Activated gamma-delta T cell treated with Interleukin-2 at 50 U/mL for 16 hours (primary cell): ENCODE data around the gene DDX5.
A peak's percentile ranks its signal among the peaks of the same experiment; 100 is the strongest.
"Not testable (repeated sequence)": the region's sequence is repeated elsewhere in the genome, so short reads cannot be mapped to it uniquely, and the experiment has no call there.

ENCODE experiments used
- DNase-seq: peaks from one replicate; pipeline ENCODE4 v3.0.0-alpha.2; 2020

DDX5 gene

DNA sequence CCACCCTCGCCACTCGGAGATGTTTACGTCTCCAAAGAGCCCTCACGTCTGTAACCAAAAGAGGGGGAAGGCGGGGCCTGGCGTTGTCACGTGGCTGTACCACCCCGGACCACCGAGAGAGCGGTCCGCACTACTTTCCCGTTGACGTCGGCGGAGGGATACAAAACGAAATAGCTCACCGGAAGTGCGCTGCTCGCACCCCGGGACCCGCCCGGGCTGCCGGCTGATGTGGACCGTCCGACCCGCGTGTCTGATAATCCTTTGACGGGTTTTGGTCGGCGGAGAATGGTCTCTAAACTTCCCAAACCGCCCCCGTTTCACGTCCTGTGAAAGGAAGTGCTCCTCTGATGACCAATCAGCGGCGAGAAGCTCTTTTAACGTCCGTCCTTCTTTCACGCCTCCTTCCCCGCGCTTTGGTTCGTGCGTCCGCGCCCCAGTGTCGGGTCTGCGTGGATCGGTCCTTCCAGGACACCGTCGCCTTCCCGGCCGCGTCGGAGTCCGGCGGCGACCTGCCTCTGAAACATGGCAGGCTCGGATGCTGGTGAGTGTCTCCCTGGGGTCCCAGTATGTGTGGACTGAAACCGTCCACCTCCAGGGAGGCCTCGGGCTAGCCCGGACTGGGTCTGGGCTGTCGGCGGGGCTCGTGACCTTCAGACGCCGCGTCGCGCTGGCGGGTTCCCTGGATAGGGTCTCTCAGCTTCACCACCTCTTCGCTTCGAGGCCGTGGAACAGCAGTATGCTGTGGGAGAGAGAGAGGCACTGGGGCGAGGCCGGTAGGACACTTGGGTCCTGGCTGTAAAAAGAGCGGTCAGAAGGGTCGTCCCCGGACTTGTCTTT, 705 bp upstream of the DDX5 start, which contains the start of gene CEP95:
Gene CEP95, plus strand, starts transcription at position 402 of the 837 bp plus-strand sequence. Its CDS starts 121 bp downstream, at position 523.
- peak; percentile 95 for DNase-seq

DNA sequence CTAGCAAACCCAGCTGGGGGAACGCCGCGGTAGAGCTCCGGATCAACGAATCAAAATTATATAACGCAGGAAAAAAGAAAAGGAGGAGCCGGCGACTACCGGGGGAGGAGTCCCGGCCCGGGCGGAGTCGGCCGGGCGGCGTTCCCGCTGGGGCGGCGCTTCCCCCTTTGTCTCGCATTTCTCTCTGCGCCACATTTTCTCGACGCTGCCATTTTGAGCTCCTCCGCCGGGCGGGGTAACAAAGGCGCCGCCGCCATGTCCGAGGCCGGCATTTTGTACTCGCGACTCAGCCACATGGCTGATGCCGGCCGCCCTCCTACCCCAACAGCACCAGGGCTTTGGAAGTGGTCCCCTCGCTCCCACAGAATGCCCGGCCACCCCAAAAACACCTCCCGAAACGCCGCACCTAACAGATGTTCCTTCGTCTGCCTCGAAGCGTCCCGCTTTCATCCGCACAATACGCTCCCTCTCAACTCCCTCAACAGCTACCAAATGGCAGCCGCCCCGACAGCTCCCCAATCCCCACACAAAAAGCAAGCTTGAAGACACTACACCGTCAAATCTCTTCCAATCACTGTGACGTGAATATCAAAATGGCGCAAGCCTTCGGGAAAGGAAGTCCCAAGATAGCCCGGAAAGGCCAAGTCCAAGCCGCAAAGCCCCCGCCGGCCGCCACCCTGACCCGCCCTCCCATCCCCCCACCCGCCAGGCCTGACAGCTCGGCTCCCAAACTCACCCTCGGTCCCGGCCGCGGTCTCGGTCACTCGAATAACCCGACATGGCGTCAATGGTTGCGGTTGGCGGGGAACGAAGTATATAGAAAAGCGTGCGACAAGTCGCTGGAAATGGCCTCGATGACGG, 519 bp downstream of the DDX5 start:
- peak; percentile 85 for DNase-seq

DNA sequence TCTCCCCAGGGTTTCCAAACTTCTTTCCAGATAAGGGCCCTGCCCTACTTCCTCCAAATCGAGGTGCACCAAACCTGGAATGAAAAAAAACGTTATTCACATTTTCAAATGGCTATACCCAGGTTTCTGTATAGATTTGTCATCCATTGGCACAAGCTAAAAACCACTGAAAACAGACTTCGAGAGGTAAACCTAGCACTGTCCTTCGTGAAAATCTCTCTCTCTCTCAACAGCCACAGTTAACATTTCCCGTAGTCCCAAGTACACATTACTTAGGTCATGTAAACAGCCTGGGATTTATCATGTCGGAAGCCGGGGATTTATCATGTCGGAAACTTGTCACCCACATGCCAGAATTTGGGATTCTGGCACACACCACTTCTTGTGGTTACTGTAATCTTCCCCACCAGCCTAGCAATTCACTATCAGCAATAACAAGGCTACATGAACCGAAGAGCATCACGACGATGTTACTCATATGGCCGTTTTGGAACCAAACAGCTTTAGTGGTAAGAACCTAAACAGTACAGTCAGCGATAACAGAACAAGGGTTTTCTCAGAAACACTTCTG, 1.2 kb downstream of the DDX5 start:
- DNase-seq, result no peak

DNA sequence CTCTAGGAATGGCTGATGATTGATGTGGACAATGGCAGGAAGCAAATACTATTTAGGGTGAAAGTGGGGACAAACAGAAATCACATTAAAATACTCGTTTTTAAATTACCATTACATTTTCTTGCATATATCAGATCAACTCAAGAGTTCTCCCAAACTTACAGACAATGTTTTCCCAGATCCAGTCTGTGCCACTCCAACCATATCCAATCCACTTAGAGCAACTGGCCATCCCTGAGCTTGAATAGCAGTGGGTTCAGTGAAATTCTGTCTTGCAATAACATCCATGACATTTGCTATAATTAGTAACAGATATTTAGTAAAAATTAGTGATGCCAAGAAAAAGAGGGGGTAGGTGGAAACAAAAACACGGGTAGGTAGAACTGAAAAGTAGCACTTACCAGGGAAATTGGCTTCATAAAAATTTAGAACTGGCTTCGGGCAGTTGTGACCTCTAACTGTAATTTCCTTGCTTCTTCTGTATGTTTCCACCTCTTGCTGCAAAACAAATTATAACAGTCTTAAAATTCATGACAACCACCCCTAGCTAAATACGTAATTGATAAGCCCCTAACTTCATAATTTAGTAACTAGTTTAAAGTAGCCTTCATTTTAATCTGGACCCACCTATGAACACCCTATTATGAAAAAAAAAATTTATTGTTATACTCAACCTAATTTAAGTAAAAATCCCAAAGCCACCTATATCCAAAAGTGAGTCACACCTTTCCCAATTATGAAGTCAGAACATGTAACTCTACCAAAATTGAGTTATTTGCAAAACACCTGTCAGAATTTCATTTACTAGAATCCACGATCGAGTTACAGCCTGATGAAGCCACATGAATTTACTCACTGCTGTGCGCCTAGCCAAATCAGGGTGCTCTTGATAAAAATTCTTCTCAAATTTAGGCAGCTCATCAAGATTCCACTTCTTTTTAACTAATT, 2.0 kb downstream of the DDX5 start:
- DNase-seq, result no peak

DNA sequence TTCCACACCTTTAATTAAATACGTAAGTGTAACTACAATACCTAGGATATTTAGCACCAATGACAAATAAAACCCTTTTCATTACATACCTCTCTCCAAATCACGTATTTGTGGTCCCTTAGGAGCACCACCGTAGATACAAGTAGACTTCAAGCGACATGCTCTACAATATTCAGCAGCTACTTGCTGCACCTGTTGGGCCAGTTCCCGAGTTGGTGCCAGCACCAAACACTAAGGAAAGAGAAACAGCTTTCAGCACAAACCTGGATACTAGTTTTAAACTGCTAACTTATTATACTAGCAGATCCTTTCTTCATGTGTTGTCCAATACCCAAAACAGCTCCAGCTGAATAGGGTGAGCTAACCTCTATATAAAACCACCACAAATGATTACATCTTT, 2.7 kb downstream of the DDX5 start:
- DNase-seq, result no peak

DNA sequence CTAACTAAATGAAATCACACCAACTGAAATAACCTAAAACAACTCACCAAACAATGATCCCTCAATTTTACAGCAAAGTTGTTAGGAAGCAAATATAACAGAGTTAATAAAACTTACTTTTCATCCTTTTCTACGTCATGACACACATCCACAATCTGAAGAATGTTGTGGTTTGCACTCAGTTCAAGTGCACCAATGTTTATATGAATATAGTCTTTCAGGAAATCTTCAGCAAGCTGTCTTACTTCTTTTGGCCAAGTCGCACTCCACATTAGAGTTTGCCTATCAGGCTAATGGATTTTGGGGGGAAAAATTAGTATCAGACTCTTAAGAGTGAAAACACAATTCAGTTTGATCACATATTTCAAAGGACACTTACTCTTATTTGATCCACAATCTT, 3.3 kb downstream of the DDX5 start:
- no peak for DNase-seq

DNA sequence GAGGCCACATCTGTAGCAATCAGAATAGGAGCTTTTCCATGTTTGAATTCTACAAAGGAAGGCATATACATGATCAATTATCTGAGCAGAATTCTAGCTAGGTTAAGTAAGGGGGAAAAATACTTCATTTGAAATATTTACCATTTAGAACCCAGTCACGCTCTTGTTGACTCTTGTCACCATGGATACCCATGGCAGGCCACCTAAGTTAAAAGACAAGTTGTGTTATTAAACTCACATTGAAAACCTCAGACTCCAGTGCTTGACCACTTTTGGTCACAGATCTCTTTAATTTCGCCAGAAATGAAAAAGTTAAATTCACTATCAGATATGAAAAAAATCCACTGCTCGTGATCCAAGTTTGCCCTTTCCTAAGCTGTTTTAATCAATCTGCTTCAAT, 4.1 kb downstream of the DDX5 start:
- DNase-seq, result no peak

- DNase-seq, result no peak
Observed at GRCh38 chr17:64500862-64501765, 5.0 kb downstream of the DDX5 start.

GRCh38 chr17:64500487-64500859, 5.6 kb downstream of the DDX5 start:
- no peak for DNase-seq

DNA sequence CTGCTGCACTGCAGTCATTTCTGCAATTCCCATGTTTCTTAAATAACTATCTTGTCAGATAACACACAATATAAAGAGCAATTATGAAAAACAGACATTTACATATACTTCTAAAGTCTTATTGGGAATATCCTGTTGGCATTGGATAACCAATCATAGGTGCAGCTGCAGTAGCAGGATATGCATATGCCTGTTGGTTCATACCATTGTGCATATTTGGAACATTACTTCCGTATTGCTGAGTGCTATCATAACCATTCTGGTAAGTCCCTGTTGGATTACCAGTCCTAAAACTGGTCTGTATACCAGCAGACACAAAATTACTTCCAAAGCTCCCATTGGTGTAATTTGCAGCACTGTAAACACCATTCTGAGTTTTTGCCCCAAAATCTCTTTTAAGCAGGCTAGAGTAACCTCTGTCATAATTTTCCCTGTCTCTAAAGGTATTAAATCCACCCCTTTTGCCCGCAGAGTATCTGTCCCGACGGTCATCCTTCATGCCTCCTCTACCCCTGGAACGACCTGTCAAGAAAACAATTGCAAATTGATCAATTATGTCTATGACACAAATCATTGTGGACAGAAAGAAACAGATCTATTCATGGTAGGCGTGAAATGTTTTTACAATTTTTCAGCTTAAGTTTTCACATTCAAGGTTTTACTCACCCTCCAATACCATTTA, 6.1 kb downstream of the DDX5 start:
- no peak for DNase-seq

DNA sequence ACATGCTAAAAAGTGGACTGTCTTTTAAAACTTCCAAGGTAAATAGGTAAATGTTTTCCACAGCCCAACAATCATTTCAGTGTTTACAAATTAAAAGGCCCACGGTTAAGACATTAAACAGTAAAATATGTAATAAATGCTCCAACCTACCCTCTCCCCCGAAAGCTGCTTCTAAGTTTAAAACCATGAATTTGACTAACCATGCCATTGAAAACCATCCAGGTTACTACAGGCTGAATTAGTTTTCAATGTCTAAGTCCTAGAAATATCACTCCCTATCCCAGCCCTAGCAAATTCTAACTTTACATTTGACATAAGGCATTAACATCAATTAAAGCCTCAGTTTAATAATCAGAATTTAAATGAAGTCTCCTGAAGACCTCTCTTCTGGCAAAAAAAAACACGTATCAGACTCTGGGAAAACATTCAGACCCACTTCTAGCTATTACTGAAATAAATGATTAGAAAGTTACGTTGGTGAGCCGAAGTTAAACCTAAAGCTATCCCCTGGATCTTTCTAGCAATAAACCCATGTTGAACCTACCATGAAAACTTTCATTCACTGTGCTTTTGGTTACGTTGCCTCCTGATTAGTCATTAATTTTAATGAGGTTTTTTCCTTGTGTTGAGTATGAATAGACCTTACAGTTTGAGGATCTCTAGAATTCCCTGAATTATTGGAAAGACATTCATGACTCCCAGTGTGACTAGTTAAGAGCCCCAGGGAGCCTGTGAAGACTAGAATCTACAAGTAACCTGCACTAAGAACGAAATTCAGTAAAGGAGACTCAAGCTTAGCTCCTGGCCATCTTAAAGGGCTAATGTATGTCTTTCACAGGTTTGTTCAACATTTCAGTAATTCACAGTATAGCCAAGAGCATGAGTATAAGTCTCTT, 7.5 kb downstream of the DDX5 start:
- no peak for DNase-seq

DNA sequence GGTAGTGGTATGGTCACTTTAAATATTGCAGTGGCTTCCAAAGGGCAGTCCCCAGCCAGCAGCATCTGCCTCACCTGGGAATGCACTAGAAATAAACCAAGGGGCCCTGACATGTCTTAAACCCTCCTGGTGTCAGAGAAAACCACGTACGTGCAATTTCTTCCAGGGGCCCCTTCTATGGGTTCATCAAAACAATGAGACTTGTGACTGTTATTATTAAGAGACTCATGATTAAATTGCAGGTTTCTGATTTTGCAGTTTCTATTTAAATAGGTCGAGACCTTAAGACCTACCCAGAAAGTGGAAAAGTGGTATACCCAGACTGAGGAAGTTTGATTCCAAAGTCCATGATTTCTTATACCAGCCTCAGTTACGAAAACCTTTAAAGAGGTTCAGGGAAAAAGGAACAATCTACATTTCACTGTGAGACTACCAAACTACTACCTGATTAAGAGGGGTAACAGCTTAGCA, 8.5 kb downstream of the DDX5 start:
- DNase-seq, result no peak

- DNase-seq, result peak; percentile 96
Observed at GRCh38 chr17:64496786-64497564, 9.1 kb downstream of the DDX5 start, which contains the start of gene POLG2. TSS of gene POLG2 (minus strand) at chr17:64497054. CDS start at chr17:64496968, 86 bp downstream.

GRCh38 chr17:64496348-64496785, 9.7 kb downstream of the DDX5 start:
- DNase-seq, result no peak

- DNase-seq, result not testable (repeated sequence)
Observed at GRCh38 chr17:64495300-64495699, 10.8 kb downstream of the DDX5 start.

DNA sequence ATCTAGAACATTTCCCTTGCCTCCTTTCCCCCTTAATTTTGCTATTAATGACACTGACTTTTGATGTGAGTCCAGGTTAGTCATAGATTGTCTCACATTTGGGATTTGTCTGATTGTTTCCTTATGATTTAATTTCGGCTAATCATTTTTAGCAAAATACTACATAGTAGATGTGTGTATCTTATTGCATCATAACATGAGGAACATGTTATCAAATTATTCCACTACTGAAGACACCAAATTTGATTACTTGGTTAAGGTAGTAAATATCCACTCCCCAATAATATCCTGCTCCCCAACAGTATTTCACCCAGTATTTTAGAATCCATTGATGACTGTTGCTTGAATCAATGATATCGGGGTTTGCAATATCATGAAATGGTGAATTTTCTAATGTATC, 12.0 kb downstream of the DDX5 start:
- DNase-seq, result no peak

DNA sequence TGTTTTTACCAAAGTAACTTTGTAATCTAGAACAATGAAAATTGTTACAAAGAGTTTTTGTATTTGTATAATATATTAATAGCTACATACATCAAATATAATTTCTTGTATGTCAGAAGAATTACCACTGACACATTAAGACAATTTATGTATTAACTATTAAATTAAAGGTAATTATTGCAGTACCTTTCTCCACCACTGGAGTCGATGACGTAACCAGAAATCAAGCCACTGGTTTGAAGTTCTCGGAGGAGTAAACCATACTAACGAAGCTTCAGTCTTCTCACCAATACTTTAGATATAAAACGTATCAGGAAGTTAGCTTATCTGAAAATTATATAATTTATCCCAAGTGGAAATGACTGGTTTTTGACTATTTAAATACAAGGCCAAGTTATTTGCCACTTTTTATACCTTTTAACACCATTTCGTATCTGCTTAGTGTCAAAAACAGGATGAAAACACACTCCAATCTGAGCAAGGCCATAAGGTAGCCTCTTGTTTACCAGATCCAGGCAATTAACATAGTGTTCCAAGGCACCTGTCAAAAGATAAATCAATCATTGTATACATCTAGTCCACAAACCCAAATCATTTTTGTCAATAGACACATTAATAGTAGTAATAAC, 13.5 kb downstream of the DDX5 start:
- no peak for DNase-seq

GRCh38 chr17:64491994-64492393, 14.1 kb downstream of the DDX5 start:
- no peak for DNase-seq
